ENCODE results near the gene CTNNBIP1.

CTNNBIP1 gene

DNA sequence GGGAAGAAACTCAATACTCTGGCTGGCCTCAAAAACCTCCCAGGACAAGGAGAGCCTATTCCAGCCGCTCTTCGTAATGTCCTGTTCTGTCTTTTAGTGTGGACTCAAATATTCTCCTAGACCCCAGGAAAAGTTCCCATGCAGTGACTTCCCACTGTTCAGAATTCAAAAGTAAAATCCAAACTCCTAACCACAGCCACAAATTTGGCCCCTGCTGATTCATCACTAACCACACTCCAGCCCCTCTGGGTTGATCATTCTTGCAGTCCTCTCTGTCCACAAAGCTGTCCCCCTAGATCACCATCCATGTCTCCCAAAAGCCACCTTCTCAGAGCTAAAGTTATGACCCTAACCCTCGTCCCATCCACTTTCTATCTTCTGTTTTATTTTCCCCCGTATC, 5.1 kb downstream of the CTNNBIP1 start:
- no peak overlapping the region for H3K27ac ChIP-seq
- DNase-seq (ENCODE audit: low read depth, low spot score) = no peak

DNA sequence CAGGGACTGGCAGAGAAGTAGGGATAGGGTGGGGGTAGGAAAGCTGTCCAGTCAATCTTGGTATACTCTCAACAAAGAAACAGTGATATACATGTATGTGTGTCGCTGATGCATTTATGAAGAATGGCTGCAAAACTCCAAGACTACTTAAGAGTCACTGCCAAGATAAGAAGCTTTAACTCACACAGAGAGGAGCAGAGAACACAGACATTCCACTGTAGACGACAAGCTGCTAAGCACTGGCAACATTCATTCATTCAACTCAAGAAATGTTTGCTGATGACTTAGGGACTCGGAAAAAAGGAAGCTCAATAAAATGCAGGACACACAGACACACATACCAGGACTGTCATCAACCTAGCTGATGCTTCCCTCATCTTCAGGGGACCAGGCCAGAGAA, 5.5 kb downstream of the CTNNBIP1 start:
- H3K27ac ChIP-seq = no peak overlapping the region
- no peak for DNase-seq (ENCODE audit: low read depth, low spot score)

DNA sequence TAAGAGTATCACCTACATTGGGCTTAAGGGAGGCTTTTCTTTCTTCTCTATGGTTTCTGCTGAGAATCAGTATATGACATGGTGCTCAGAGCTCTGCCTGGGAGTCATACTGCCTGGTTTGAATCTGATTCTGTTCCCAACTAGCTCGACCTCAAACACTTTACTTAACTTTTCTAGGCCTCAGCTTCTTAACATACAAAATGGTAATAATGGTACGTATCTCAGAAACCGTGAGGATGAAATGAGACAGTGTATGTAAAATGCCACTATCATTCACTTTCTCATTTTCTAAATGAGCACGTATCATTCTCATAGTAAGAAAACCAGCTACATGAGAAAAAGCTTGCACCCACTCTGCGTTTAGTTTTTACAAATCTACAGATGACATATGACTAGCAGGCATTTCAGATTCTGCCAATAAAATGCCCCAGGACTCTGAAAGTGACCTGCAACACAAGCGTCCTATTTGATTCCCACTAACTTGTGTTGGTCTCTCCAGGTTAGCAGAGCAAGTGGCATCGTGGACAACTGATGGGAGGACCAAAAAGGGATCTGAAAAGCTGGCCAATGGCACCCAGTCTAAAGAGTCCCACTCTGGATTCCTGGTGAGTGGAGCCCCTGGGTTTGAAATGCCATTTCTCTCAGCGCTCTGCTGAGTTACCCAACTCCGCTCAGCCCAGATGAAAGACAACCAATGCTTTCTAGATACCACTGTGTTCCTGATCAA, 6.1 kb downstream of the CTNNBIP1 start:
- DNase-seq (ENCODE audit: low read depth, low spot score) = no peak
- no peak overlapping the region for H3K27ac ChIP-seq

DNA sequence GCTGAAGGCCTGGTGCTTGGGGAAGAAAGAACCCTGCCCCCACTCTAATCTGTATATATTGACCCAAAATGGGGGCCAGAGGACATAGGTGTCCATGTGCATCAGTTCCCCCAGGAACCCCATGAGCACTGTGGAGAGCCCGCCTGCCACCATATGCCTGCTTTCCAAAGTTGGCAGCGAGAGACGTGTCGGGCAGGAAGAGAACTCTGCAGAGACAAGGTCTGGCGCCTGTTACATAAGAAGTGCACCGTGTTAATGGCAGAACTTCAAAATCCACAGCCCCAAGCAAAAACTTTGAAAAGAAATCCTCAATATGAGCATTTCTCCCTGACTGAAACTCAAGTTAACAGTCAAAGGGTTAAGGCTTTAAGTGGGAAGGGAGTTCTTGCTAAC, 8.0 kb downstream of the CTNNBIP1 start:
- H3K27ac ChIP-seq = peak overlapping the region; percentile 62
- no peak for DNase-seq (ENCODE audit: low read depth, low spot score)

DNA sequence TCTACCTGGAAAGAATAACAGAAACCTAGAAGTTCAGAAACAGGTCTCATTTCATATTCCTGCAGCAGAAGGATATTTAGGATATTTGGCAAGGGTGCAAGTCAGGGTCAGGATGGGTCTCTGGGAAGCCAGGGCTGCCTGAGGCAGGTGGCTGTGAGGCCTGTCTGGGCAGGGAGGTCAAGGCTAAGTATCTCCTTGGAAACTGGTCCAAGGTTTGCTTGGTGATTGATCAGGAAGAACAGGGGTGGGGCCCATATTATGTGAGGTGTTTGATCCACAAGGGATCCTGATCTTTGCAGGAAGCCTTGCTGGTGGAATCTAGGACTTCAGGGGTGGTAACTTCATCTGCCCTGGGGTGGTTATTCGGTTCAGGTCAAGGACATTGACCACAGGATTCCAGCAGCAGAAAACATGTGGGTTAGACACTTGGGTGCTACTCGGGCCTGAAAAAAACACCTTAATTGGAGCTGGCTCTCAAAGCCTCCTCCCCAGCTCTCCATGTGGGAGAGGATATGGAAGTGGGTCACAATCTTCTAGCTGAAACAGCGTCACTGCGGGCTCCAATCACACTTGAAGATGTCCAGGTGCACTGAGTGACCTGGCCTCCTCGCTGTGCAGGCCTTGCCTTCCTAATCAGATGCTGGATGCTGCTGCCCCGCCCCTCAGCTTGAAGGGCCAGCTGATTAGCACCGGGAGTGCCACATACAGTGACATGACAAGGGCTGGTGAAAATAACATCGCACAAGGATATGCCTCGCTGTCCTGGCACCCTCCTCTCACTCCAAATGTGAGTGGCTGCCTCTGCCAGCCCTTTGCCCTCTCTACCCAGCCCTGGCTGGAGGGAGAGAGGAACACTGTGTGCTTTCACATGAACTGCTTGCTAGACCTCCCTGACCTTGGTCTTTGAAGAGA, 8.7 kb downstream of the CTNNBIP1 start:
- peak overlapping the region; percentile 62 for H3K27ac ChIP-seq

GRCh38 chr1:9900142-9901043, 9.7 kb downstream of the CTNNBIP1 start:
- DNase-seq (ENCODE audit: low read depth, low spot score) = no peak

More for the DNA sequence above, 8.7 kb downstream of the CTNNBIP1 start:
- no peak for DNase-seq (ENCODE audit: low read depth, low spot score)

DNA sequence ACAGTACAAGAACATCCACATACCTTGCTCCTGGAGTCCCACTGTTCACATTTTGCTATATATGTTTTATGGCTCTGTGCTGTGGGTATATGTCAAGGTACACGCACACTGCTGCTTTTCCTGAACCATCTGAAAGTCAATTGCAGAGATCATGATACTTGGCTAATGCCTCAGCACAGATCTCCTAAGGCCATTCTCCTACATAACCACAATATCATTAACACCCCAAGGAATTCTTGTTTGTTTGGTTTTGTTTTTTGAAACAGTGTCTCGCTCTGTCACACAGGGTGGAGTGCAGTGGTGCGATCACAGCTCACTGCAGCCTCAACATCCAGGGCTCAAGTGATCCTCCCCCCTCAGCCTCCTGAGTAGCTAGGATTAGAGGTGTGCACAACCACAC, 16.0 kb downstream of the CTNNBIP1 start:
- no peak for DNase-seq (ENCODE audit: low read depth, low spot score)
- peak overlapping the region; percentile 99 for H3K27ac ChIP-seq

More at GRCh38 chr1:9900142-9901043, 9.7 kb downstream of the CTNNBIP1 start:
- H3K27ac ChIP-seq = peak overlapping the region; percentile 62

GRCh38 chr1:9892563-9893528, 17.2 kb downstream of the CTNNBIP1 start:
- DNase-seq (ENCODE audit: low read depth, low spot score) = peak; percentile 90
- peak overlapping the region; percentile 99 for H3K27ac ChIP-seq

- DNase-seq (ENCODE audit: low read depth, low spot score) = no peak
- peak overlapping the region; percentile 99 for H3K27ac ChIP-seq
Measured at GRCh38 chr1:9891207-9891606, 18.9 kb downstream of the CTNNBIP1 start.

GRCh38 chr1:9890224-9890731, 19.8 kb downstream of the CTNNBIP1 start:
- peak overlapping the region; percentile 99 for H3K27ac ChIP-seq
- DNase-seq (ENCODE audit: low read depth, low spot score) = peak; percentile 81

DNA sequence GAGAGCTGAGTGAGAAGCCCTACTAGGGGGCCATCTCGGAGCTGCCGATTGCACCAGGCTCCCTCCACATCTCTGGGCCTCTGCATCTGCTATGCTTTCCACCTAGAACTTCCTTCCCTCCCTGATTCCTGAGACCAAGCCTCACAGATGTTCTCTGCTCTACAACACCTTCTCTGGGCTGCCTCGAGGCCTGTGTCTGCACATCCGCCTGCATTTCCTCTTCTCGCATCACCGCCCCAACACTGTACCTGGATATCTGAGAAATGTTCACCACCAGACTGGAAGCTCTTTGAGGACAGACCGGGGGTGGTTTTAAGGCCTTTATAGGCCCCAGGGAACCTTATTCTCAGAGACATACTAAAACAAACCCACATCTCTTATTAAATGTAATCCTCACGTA, 20.7 kb downstream of the CTNNBIP1 start:
- H3K27ac ChIP-seq = peak overlapping the region; percentile 99
- DNase-seq (ENCODE audit: low read depth, low spot score) = no peak

- H3K27ac ChIP-seq = peak overlapping the region; percentile 99
- no peak for DNase-seq (ENCODE audit: low read depth, low spot score)
Measured at GRCh38 chr1:9888886-9889285, 21.2 kb downstream of the CTNNBIP1 start.

- no peak overlapping the region for H3K27ac ChIP-seq
- no peak for DNase-seq (ENCODE audit: low read depth, low spot score)
Measured at GRCh38 chr1:9887070-9887469, 23.0 kb downstream of the CTNNBIP1 start.

- no peak for DNase-seq (ENCODE audit: low read depth, low spot score)
- H3K27ac ChIP-seq = no peak overlapping the region
Measured at GRCh38 chr1:9886092-9886742, 23.9 kb downstream of the CTNNBIP1 start.

DNA sequence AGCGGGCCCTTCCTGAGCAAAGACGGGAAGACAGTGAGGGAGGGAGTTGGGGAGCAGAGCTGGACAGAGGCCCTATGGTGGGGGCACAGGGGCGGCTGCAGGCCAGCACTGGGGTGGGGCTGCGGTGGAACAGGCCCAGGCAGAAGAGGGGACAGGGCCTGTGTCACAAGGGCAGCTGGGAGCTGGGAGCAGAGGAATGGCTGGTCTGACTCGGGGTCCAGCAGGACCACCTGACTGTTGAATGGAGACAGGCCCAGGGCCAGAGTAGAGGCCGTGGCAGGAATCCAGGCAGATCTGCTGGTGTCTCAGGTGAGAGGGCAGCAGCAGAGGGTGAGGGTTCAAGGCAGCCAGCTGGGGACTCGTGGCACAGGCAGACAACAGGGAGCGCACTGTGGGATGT, 25.3 kb downstream of the CTNNBIP1 start:
- no peak for DNase-seq (ENCODE audit: low read depth, low spot score)
- H3K27ac ChIP-seq = no peak overlapping the region

DNA sequence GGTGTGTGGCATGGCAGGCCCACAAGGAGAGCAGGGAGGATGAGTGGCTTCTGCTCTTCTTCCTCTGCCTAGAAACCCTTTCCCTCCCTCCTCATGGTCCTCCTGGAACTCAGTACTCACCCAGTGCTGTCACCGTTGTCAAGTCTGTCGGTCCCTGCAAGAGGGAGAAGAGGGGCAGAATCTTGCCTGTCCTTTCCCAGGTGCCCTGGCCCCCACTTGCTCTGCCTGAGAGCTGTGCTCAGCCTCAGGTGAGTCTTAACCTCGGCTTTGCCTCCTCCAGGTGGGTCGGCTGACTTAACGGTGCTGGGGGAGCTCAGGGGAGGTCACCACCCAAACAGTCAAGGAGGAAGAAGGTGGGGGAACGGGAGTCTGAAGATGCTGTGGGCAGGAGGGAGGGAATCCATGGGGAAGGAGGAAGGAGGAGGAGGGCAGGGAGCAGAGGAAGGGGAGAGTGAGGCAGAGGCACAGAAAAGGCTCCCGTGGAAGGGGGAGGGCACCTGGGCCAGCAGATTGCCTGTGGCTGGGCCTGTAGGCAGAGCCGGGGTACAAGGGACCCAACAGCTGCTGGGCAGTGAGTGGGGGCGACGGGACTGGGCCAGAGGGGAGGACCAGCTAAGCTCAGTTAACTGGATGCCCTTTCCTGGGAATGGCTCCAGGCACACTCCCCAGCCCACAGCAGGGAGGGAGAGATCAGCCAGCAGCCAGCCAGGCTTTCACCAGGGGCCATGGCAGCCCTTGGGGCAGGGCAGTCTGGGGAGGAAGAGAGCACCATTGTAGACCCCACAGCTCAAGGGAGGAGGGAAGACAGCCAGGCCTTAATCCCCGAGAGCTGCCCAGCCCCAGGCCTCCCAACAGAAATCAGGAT, 26.3 kb downstream of the CTNNBIP1 start:
- DNase-seq (ENCODE audit: low read depth, low spot score) = no peak
- no peak overlapping the region for H3K27ac ChIP-seq

- peak overlapping the region; percentile 77 for H3K27ac ChIP-seq
- DNase-seq (ENCODE audit: low read depth, low spot score) = no peak
Measured at GRCh38 chr1:9882945-9883303, 27.1 kb downstream of the CTNNBIP1 start.
